H9 (cell line): Measurements from ENCODE around the gene SMIM21. TPM values are rescaled to one million over a fixed set of nuclear protein-coding genes. Genes with fewer than 3 reads are reported as not detected.

Source experiments
- DNase-seq: peaks from one replicate; pipeline ENCODE4 v3.0.0-alpha.2; 2017
- H2AFZ ChIP-seq: one replicate; pipeline ENCODE4 v1.6.1; 2013; ENCODE audit warnings: mild to moderate bottlenecking, low read length, control low read depth, moderate library complexity
- H2AK5ac ChIP-seq: 2 replicates; pipeline ENCODE4 v1.6.1; 2013; ENCODE audit warnings: low read length, control low read depth, mixed read lengths; ENCODE audit not compliant: insufficient read length
- H2BK120ac ChIP-seq: one replicate; pipeline ENCODE4 v1.6.1; 2013; ENCODE audit warnings: low read depth, mild to moderate bottlenecking, low read length, control low read depth, inconsistent platforms; ENCODE audit not compliant: poor library complexity, severe bottlenecking
- H2BK12ac ChIP-seq: 2 replicates; pipeline ENCODE4 v1.6.1; 2013; ENCODE audit warnings: low read length, control low read depth, mixed read lengths, low read depth; ENCODE audit not compliant: insufficient read length
- H2BK15ac ChIP-seq: 2 replicates; pipeline ENCODE4 v1.6.1; 2013; ENCODE audit warnings: low read depth, low read length, control low read depth
- H2BK20ac ChIP-seq: one replicate; pipeline ENCODE4 v1.6.1; 2013; ENCODE audit warnings: low read depth, mild to moderate bottlenecking, low read length, control low read depth, inconsistent platforms; ENCODE audit not compliant: poor library complexity, severe bottlenecking
- H2BK5ac ChIP-seq: 2 replicates; pipeline ENCODE4 v1.6.1; 2013; ENCODE audit warnings: low read length, control low read depth, mixed read lengths; ENCODE audit not compliant: insufficient read length
- H3K14ac ChIP-seq: 2 replicates; pipeline ENCODE4 v1.6.1; 2013; ENCODE audit warnings: low read length, control low read depth; ENCODE audit not compliant: insufficient read depth
- H3K18ac ChIP-seq: 2 replicates; pipeline ENCODE4 v1.6.1; 2013; ENCODE audit warnings: low read depth, mild to moderate bottlenecking, mixed read lengths, low read length, control low read depth; ENCODE audit not compliant: insufficient read length
- H3K23ac ChIP-seq: 2 replicates; pipeline ENCODE4 v1.6.1; 2013; ENCODE audit warnings: low read length, control low read depth, mixed read lengths, low read depth; ENCODE audit not compliant: insufficient read length
- H3K23me2 ChIP-seq: 2 replicates; pipeline ENCODE4 v1.6.1; 2013; ENCODE audit warnings: low read depth, mild to moderate bottlenecking, mixed read lengths, low read length, control low read depth; ENCODE audit not compliant: insufficient read length, poor library complexity, severe bottlenecking
- H3K27ac ChIP-seq: 2 replicates; pipeline ENCODE4 v1.5.1; 2013; ENCODE audit warnings: low read length, control low read depth, mixed read lengths, low read depth; ENCODE audit not compliant: insufficient read length
- H3K27me3 ChIP-seq: 2 replicates; pipeline ENCODE4 v1.6.1; 2013; ENCODE audit warnings: low read length, control low read depth, inconsistent platforms; ENCODE audit not compliant: insufficient read depth
- H3K4ac ChIP-seq: 2 replicates; pipeline ENCODE4 v1.6.1; 2013; ENCODE audit warnings: low read depth, mild to moderate bottlenecking, control low read depth, inconsistent platforms, low read length, moderate library complexity
- H3K4me1 ChIP-seq: 2 replicates; pipeline ENCODE4 v1.6.1; 2013; ENCODE audit warnings: low read length, control low read depth, inconsistent platforms; ENCODE audit not compliant: insufficient read depth
- H3K4me2 ChIP-seq: 2 replicates; pipeline ENCODE4 v1.6.1; 2013; ENCODE audit warnings: low read length, control low read depth, mixed read lengths; ENCODE audit not compliant: insufficient read length, insufficient read depth
- H3K56ac ChIP-seq: 2 replicates; pipeline ENCODE4 v1.6.1; 2013; ENCODE audit warnings: low read depth, mild to moderate bottlenecking, mixed read lengths, low read length, control low read depth; ENCODE audit not compliant: insufficient read length
- H3K79me1 ChIP-seq: 2 replicates; pipeline ENCODE4 v1.6.1; 2013; ENCODE audit warnings: low read depth, mild to moderate bottlenecking, moderate library complexity, low read length, control low read depth, inconsistent platforms; ENCODE audit not compliant: insufficient read depth, poor library complexity, severe bottlenecking
- H3K79me2 ChIP-seq: 2 replicates; pipeline ENCODE4 v1.6.1; 2013; ENCODE audit warnings: low read length, control low read depth, inconsistent platforms; ENCODE audit not compliant: insufficient read depth
- H3K9ac ChIP-seq: 2 replicates; pipeline ENCODE4 v1.6.1; 2013; ENCODE audit warnings: low read length, control low read depth, mixed read lengths; ENCODE audit not compliant: insufficient read length; ENCODE audit errors: extremely low read depth
- H3K9me3 ChIP-seq: one replicate; pipeline ENCODE4 v1.6.1; 2013; ENCODE audit warnings: low read depth, low read length, inconsistent platforms; ENCODE audit not compliant: control insufficient read depth
- H3T11ph ChIP-seq: one replicate; pipeline ENCODE4 v1.6.1; 2013; ENCODE audit warnings: mild to moderate bottlenecking, low read length, control low read depth, inconsistent platforms
- H4K20me1 ChIP-seq: one replicate; pipeline ENCODE4 v1.6.1; 2013; ENCODE audit not compliant: control insufficient read depth, insufficient read length, insufficient read depth
- H4K5ac ChIP-seq: 2 replicates; pipeline ENCODE4 v1.6.1; 2013; ENCODE audit warnings: low read depth, mild to moderate bottlenecking, mixed read lengths, low read length, control low read depth; ENCODE audit not compliant: insufficient read length
- H4K8ac ChIP-seq: replicated peaks from 2 replicates; pipeline ENCODE4 v1.6.1; 2013; ENCODE audit warnings: low read length, control low read depth, mixed read lengths, low read depth; ENCODE audit not compliant: insufficient read length
- H4K91ac ChIP-seq: 2 replicates; pipeline ENCODE4 v1.6.1; 2013; ENCODE audit warnings: low read depth, mild to moderate bottlenecking, moderate library complexity, mixed read lengths, low read length, control low read depth; ENCODE audit not compliant: insufficient read length
- H3K27ac Mint-ChIP-seq, 3 experiments: 2 replicates in 2 of 3; 3 replicates in 1 of 3; pipeline ENCODE4 v1.8.0; 2020 to 2021; ENCODE audit warnings: mixed read lengths in 3 of 3, mild to moderate bottlenecking in 1 of 3, moderate library complexity in 1 of 3
- H3K27me3 Mint-ChIP-seq: 2 replicates; pipeline ENCODE4 v1.8.0; 2021; ENCODE audit warnings: low read depth, mild to moderate bottlenecking, moderate library complexity, mixed read lengths
- H3K36me3 Mint-ChIP-seq, 3 experiments: 2 replicates in 2 of 3; 3 replicates in 1 of 3; pipeline ENCODE4 v1.8.0; 2020 to 2021; ENCODE audit warnings: low read depth in 3 of 3, mixed read lengths in 3 of 3; ENCODE audit not compliant: insufficient read depth in 1 of 3
- H3K4me1 Mint-ChIP-seq, 2 experiments: 2 replicates each; pipeline ENCODE4 v1.8.0; 2020; ENCODE audit warnings: mixed read lengths in 2 of 2
- H3K4me3 Mint-ChIP-seq, 2 experiments: 2 replicates in 1 of 2; 3 replicates in 1 of 2; pipeline ENCODE4 v1.8.0; 2020 to 2021; ENCODE audit warnings: mild to moderate bottlenecking in 2 of 2, mixed read lengths in 2 of 2, moderate library complexity in 1 of 2
- H3K9me3 Mint-ChIP-seq, 2 experiments: 2 replicates in 1 of 2; 3 replicates in 1 of 2; pipeline ENCODE4 v1.8.0; 2020; ENCODE audit warnings: mild to moderate bottlenecking in 2 of 2, mixed read lengths in 2 of 2, moderate library complexity in 1 of 2
- WGBS: extraction: QIAGEN DNeasy Blood & Tissue Kit; methylation state at CpG from one replicate; pipeline ENCODE4 v1.1.7; 2013; ENCODE audit warnings: missing lambda C conversion rate, low lambda C conversion rate, mixed read lengths; ENCODE audit not compliant: insufficient read length; ENCODE audit errors: extremely low coverage; 5-methylcytosine and 5-hydroxymethylcytosine counted together
- total RNA-seq: library from RNA; stranded (reverse); gene quantifications from 2 replicates; pipeline ENCODE4 v1.2.1, GENCODE V29; 2021
- TF ChIP-seq, protein P1 (sequence below): fragments of 200-600 bp; sonication (generic); conservative IDR thresholded peaks from 3 replicates; pipeline ENCODE4 v1.8.0; 2021; ENCODE audit warnings: antibody characterized with exemption, mild to moderate bottlenecking

The SMIM21 gene
- total RNA-seq, 1 experiment from 2014 or later, result not detected

GRCh38 chr18:75473316-75473715 is 45.8 kb upstream of the SMIM21 start:
- Histone ChIP-seq H4K20me1 (no peaks in the 10 kb centered on the region), H3K27ac (no peak overlapping the region), H3K56ac (no peak overlapping the region), H3K4me2 (no peak overlapping the region), H2BK20ac (no peak overlapping the region), H3T11ph (no peak overlapping the region), H2AFZ (no peak overlapping the region), H2BK15ac (no peak overlapping the region), H3K23me2 (no peaks in the 10 kb centered on the region), H4K5ac (no peak overlapping the region), H3K9me3 (no peaks in the 10 kb centered on the region), H4K91ac (no peak overlapping the region), H4K8ac (no peak overlapping the region), H3K4me1 (no peaks in the 10 kb centered on the region), H2BK5ac (no peak overlapping the region), H2BK120ac (no peak overlapping the region), H3K23ac (no peak overlapping the region), H2BK12ac (no peak overlapping the region), H3K79me2 (no peaks in the 10 kb centered on the region), H3K27me3 (no peaks in the 10 kb centered on the region), H3K79me1 (no peaks in the 10 kb centered on the region), H3K18ac (no peak overlapping the region), H3K14ac (no peak overlapping the region), H3K9ac (no peak overlapping the region), H2AK5ac (no peak overlapping the region), H3K4ac (no peak overlapping the region)
- H3K36me3 Mint-ChIP-seq, result no peaks in the 10 kb centered on the region
- H3K4me1 Mint-ChIP-seq, result peaks cover 7 to 14% of the 10 kb centered on the region in 2 experiments
- no CpG with 5 or more reads among the region's 4 CpGs for WGBS
- no peak for DNase-seq
- no peak overlapping the region for H3K4me3 Mint-ChIP-seq
- no peak overlapping the region for H3K27ac Mint-ChIP-seq
- no peaks in the 10 kb centered on the region for H3K27me3 Mint-ChIP-seq
- no peaks in the 10 kb centered on the region for H3K9me3 Mint-ChIP-seq
- TF ChIP-seq, protein P1, sequence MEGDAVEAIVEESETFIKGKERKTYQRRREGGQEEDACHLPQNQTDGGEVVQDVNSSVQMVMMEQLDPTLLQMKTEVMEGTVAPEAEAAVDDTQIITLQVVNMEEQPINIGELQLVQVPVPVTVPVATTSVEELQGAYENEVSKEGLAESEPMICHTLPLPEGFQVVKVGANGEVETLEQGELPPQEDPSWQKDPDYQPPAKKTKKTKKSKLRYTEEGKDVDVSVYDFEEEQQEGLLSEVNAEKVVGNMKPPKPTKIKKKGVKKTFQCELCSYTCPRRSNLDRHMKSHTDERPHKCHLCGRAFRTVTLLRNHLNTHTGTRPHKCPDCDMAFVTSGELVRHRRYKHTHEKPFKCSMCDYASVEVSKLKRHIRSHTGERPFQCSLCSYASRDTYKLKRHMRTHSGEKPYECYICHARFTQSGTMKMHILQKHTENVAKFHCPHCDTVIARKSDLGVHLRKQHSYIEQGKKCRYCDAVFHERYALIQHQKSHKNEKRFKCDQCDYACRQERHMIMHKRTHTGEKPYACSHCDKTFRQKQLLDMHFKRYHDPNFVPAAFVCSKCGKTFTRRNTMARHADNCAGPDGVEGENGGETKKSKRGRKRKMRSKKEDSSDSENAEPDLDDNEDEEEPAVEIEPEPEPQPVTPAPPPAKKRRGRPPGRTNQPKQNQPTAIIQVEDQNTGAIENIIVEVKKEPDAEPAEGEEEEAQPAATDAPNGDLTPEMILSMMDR, result no peak
